Measurements from ENCODE around the gene KCNIP3. TPM values are rescaled to one million over a fixed set of nuclear protein-coding genes. Genes with fewer than 3 reads are reported as not detected.

Gene KCNIP3
- total RNA-seq, 2 experiments from 2014 or later = not detected

- Mint-ChIP-seq H3K36me3 (ENCODE audit: low read depth) (no peaks in the 10 kb centered on the region), H3K4me3 (no peak overlapping the region), H3K27ac (no peak overlapping the region), H3K9me3 (peaks cover 15% of the 10 kb centered on the region), H3K27me3 (ENCODE audit: low read depth) (peaks cover under 1% of the 10 kb centered on the region), H3K4me1 (ENCODE audit: low read depth) (no peaks in the 10 kb centered on the region)
- DNase-seq = no peak
- intact Hi-C loops (cut with micrococcal nuclease) = no loop called here
- CTCF ChIA-PET = no interaction called here
Observed at GRCh38 chr2:95291222-95291621, 5.9 kb upstream of the KCNIP3 start.

- H3K27ac Mint-ChIP-seq = no peak overlapping the region
- H3K27me3 Mint-ChIP-seq (ENCODE audit: low read depth) = peaks cover 2% of the 10 kb centered on the region
- CTCF ChIA-PET = no interaction called here
- DNase-seq = no peak
- intact Hi-C loops (cut with micrococcal nuclease) = no loop called here
- no peak overlapping the region for H3K4me3 Mint-ChIP-seq
- no peaks in the 10 kb centered on the region for H3K4me1 Mint-ChIP-seq (ENCODE audit: low read depth)
- no peaks in the 10 kb centered on the region for H3K36me3 Mint-ChIP-seq (ENCODE audit: low read depth)
- H3K9me3 Mint-ChIP-seq = peaks cover 15% of the 10 kb centered on the region
Observed at GRCh38 chr2:95292623-95293260, 4.4 kb upstream of the KCNIP3 start.

- CTCF ChIA-PET = no interaction called here
Observed at GRCh38 chr2:95294579-95295250, 2.4 kb upstream of the KCNIP3 start.

GRCh38 chr2:95295376-95295775 lies 1.8 kb upstream of the KCNIP3 start:
- CTCF ChIA-PET = no interaction called here
- Mint-ChIP-seq H3K36me3 (ENCODE audit: low read depth) (no peaks in the 10 kb centered on the region), H3K9me3 (peaks cover 11% of the 10 kb centered on the region), H3K27ac (no peak overlapping the region), H3K4me1 (ENCODE audit: low read depth) (no peaks in the 10 kb centered on the region), H3K27me3 (ENCODE audit: low read depth) (peaks cover 2% of the 10 kb centered on the region), H3K4me3 (no peak overlapping the region)
- DNase-seq = no peak
- intact Hi-C loops (cut with micrococcal nuclease) = no loop called here

More at GRCh38 chr2:95294579-95295250, 2.4 kb upstream of the KCNIP3 start:
- H3K36me3 Mint-ChIP-seq (ENCODE audit: low read depth) = no peaks in the 10 kb centered on the region
- H3K27me3 Mint-ChIP-seq (ENCODE audit: low read depth) = peaks cover 2% of the 10 kb centered on the region
- no peak for DNase-seq
- no peaks in the 10 kb centered on the region for H3K4me1 Mint-ChIP-seq (ENCODE audit: low read depth)
- peaks cover 15% of the 10 kb centered on the region for H3K9me3 Mint-ChIP-seq
- H3K4me3 Mint-ChIP-seq = no peak overlapping the region
- no peak overlapping the region for H3K27ac Mint-ChIP-seq
- intact Hi-C loops (cut with micrococcal nuclease) = no loop called here

- Mint-ChIP-seq H3K27ac (no peak overlapping the region), H3K36me3 (ENCODE audit: low read depth) (no peaks in the 10 kb centered on the region), H3K4me1 (ENCODE audit: low read depth) (no peaks in the 10 kb centered on the region), H3K27me3 (ENCODE audit: low read depth) (peaks cover 2% of the 10 kb centered on the region), H3K9me3 (peaks cover 7% of the 10 kb centered on the region), H3K4me3 (no peak overlapping the region)
- DNase-seq = no peak
- intact Hi-C loops (cut with micrococcal nuclease) = no loop called here
- CTCF ChIA-PET = no interaction called here
Observed at GRCh38 chr2:95296011-95296410, 1.1 kb upstream of the KCNIP3 start.

- no peak for DNase-seq
- Mint-ChIP-seq H3K9me3 (no peaks in the 10 kb centered on the region), H3K27me3 (ENCODE audit: low read depth) (peaks cover 2% of the 10 kb centered on the region), H3K4me1 (ENCODE audit: low read depth) (no peaks in the 10 kb centered on the region), H3K36me3 (ENCODE audit: low read depth) (no peaks in the 10 kb centered on the region), H3K27ac (no peak overlapping the region), H3K4me3 (no peak overlapping the region)
- intact Hi-C loops (cut with micrococcal nuclease) = no loop called here
- CTCF ChIA-PET = no interaction called here
Observed at GRCh38 chr2:95297639-95298395, 670 bp downstream of the KCNIP3 start.

- no peaks in the 10 kb centered on the region for H3K9me3 Mint-ChIP-seq
- H3K4me3 Mint-ChIP-seq = no peak overlapping the region
- CTCF ChIA-PET = no interaction called here
- H3K27ac Mint-ChIP-seq = no peak overlapping the region
- intact Hi-C loops (cut with micrococcal nuclease) = no loop called here
- no peaks in the 10 kb centered on the region for H3K4me1 Mint-ChIP-seq (ENCODE audit: low read depth)
- no peak for DNase-seq
- no peaks in the 10 kb centered on the region for H3K36me3 Mint-ChIP-seq (ENCODE audit: low read depth)
- H3K27me3 Mint-ChIP-seq (ENCODE audit: low read depth) = peaks cover 4% of the 10 kb centered on the region
Observed at GRCh38 chr2:95298486-95299111, 1.5 kb downstream of the KCNIP3 start.

GRCh38 chr2:95299961-95300360 lies 2.8 kb downstream of the KCNIP3 start:
- Mint-ChIP-seq H3K27ac (no peak overlapping the region), H3K27me3 (ENCODE audit: low read depth) (peaks cover 4% of the 10 kb centered on the region), H3K4me1 (ENCODE audit: low read depth) (no peaks in the 10 kb centered on the region), H3K9me3 (no peaks in the 10 kb centered on the region), H3K36me3 (ENCODE audit: low read depth) (no peaks in the 10 kb centered on the region), H3K4me3 (no peak overlapping the region)
- DNase-seq = no peak
- intact Hi-C loops (cut with micrococcal nuclease) = no loop called here
- CTCF ChIA-PET = no interaction called here

GRCh38 chr2:95300450-95300849 lies 3.3 kb downstream of the KCNIP3 start:
- H3K4me1 Mint-ChIP-seq (ENCODE audit: low read depth) = no peaks in the 10 kb centered on the region
- H3K36me3 Mint-ChIP-seq (ENCODE audit: low read depth) = no peaks in the 10 kb centered on the region
- H3K4me3 Mint-ChIP-seq = no peak overlapping the region
- intact Hi-C loops (cut with micrococcal nuclease) = no loop called here
- H3K9me3 Mint-ChIP-seq = no peaks in the 10 kb centered on the region
- peaks cover 4% of the 10 kb centered on the region for H3K27me3 Mint-ChIP-seq (ENCODE audit: low read depth)
- DNase-seq = peak; percentile 30
- CTCF ChIA-PET = interaction anchor here (0.6 kb wide), 1 partner anchor 193 kb away, joined by 4 read pairs; no protein-coding TSS in a partner anchor
- no peak overlapping the region for H3K27ac Mint-ChIP-seq

- no peak for DNase-seq
- peaks cover 4% of the 10 kb centered on the region for H3K27me3 Mint-ChIP-seq (ENCODE audit: low read depth)
- no peaks in the 10 kb centered on the region for H3K9me3 Mint-ChIP-seq
- intact Hi-C loops (cut with micrococcal nuclease) = no loop called here
- no peaks in the 10 kb centered on the region for H3K36me3 Mint-ChIP-seq (ENCODE audit: low read depth)
- H3K4me1 Mint-ChIP-seq (ENCODE audit: low read depth) = no peaks in the 10 kb centered on the region
- H3K27ac Mint-ChIP-seq = no peak overlapping the region
- H3K4me3 Mint-ChIP-seq = no peak overlapping the region
- CTCF ChIA-PET = interaction anchor here (0.6 kb wide), 1 partner anchor 237 kb away, joined by 6 read pairs; no protein-coding TSS in a partner anchor
Observed at GRCh38 chr2:95301186-95301585, 4.0 kb downstream of the KCNIP3 start.

- Mint-ChIP-seq H3K36me3 (ENCODE audit: low read depth) (no peaks in the 10 kb centered on the region), H3K4me1 (ENCODE audit: low read depth) (no peaks in the 10 kb centered on the region), H3K4me3 (no peak overlapping the region), H3K27ac (no peak overlapping the region), H3K9me3 (no peaks in the 10 kb centered on the region), H3K27me3 (ENCODE audit: low read depth) (peaks cover 2% of the 10 kb centered on the region)
- no peak for DNase-seq
- CTCF ChIA-PET = interaction anchor here (0.6 kb wide), 1 partner anchor 23 kb away, joined by 3 read pairs; no protein-coding TSS in a partner anchor
- intact Hi-C loops (cut with micrococcal nuclease) = no loop called here
Observed at GRCh38 chr2:95301876-95302641, 4.9 kb downstream of the KCNIP3 start.
